GM12865 (cell line): Measurements from ENCODE around the gene CLEC9A.

ENCODE experiments used
- DNase-seq: peaks from one replicate; pipeline ENCODE4 v3.0.0; 2010; ENCODE audit warnings: low read depth
- H3K4me3 ChIP-seq: 2 replicates; pipeline ENCODE4 v1.5.1; 2011; ENCODE audit warnings: mild to moderate bottlenecking, low read depth, low read length, control low read depth
- CTCF ChIP-seq: IDR thresholded peaks from 2 replicates; pipeline ENCODE4 v1.5.1; 2011; ENCODE audit warnings: low read length, control low read depth, low read depth, inconsistent platforms; ENCODE audit not compliant: insufficient read depth; ENCODE audit errors: missing control alignments

CLEC9A gene

GRCh38 chr12:10027721-10028120 lies 2.8 kb upstream of the CLEC9A start:
- no peak for DNase-seq
- TF ChIP-seq CTCF = no peak
- no peak overlapping the region for H3K4me3 ChIP-seq

DNA sequence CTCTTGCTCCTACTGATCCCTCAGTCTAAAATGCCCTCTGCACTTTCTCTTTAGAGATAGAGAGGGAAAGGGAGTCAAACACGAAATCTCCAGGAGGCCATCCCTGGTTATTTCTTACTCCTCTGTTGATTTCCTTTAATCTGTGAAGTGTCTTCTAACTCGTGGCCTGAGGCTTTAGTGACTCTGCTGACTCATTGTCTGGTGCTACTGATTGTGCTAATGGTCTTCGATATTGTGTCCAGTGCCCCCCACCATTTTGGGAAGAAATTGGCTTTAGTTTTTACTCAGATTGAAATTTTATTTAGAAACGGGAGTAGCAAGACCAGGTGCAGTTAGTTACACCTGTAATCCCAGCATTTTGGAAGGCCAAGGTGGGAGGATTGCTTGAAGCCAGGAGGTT lies 839 bp downstream of the CLEC9A start:
- no peak for TF ChIP-seq CTCF
- no peak overlapping the region for H3K4me3 ChIP-seq
- DNase-seq = no peak

- no peak for DNase-seq
- H3K4me3 ChIP-seq = no peak overlapping the region
- no peak for TF ChIP-seq CTCF
Measured at GRCh38 chr12:10031771-10032175, 1.3 kb downstream of the CLEC9A start.

DNA sequence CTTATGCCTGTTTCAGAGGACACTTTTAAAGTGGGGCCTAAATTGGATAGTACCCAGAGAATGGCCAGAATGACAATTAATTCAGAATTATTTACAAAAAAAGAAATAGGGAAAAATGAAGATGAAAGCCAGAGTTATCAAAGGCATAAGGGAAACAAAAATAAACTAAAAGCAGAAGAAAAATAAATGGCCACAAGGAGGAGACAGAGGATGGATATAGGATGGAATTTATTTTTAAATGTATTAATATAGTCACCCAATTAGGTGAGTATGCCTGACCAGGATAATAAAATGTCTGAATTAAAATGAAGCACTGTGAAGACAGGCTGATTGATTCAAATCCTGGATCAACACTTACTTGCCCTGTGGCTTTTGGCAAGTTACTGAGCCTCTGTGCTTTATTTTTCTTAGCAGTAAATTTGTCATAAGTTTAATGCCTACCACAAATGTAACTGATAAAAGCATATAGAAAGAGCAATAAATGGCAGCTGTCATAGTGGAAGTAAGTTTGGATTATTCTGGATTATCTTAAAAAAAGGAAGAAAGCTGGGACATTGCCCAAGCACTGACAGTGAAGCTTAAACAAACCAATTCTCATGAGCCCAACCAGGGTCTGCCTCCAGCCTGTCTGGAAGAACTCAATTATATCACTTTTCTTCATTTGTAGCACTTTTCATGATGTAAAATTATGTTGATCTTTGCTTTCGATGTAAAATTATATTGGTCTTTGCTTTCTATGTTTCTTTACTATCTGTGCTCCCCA lies 3.5 kb downstream of the CLEC9A start:
- DNase-seq = no peak
- peak; percentile 18 for TF ChIP-seq CTCF
- H3K4me3 ChIP-seq = no peak overlapping the region

GRCh38 chr12:10042167-10042566 lies 11.7 kb downstream of the CLEC9A start:
- H3K4me3 ChIP-seq = no peak overlapping the region
- DNase-seq = peak; percentile 23
- no peak for TF ChIP-seq CTCF

DNA sequence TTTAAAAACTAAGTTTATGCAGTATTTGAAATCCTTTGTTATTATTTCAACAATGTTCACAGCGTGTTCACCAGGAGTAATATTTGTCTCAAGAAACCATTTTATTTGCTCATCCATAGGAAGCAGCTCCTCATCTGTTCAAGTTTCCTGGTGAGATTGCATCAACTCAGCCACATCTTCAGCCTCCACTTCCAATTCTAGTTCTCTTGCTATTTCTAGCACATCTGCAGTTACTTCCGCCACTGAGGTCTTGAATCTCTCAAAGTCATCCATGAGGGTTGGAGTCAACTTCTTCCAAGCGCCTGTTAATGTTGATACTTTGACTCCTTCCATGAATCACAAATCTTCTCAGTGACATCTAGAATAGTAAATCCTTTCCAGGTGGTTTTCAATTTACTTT lies 18.0 kb downstream of the CLEC9A start:
- no peak overlapping the region for H3K4me3 ChIP-seq
- TF ChIP-seq CTCF = no peak
- DNase-seq = no peak

GRCh38 chr12:10052193-10052913 lies 21.9 kb downstream of the CLEC9A start:
- DNase-seq = peak; percentile 20
- no peak for TF ChIP-seq CTCF
- H3K4me3 ChIP-seq = no peak overlapping the region
